T-cell (primary cell): ENCODE measurements around the gene RPL37A. TPM values are rescaled to one million over a fixed set of nuclear protein-coding genes. Genes with fewer than 3 reads are reported as not detected.

ENCODE experiments used
- ATAC-seq, 4 experiments: fragments of 200-7000 bp in 3 of 4; fragments of 150-1000 bp in 1 of 4; cut with Tn5 transposase; replicated peaks in 1 of 4; 1 replicate in 3 of 4; 2 replicates in 1 of 4; pipeline ENCODE4 v1.10.0; 2021; ENCODE audit warnings: moderate library complexity in 3 of 4, mild to moderate bottlenecking in 2 of 4, moderate number of reproducible peaks in 1 of 4
- CTCF ChIA-PET, 2 donors: fragments of 300-600 bp; sonication (Branson Sonifier 250); formaldehyde crosslinking; loops; one replicate each; lab custom pipeline; 2022; ENCODE audit warnings: antibody characterized with exemption in 2 of 2; lab: Charles Lee
- POLR2A ChIA-PET, 2 donors: fragments of 300-600 bp; sonication (Branson Sonifier 250); formaldehyde crosslinking; loops; one replicate each; lab custom pipeline; 2022; ENCODE audit warnings: antibody characterized with exemption in 2 of 2; lab: Charles Lee
- DNase-seq, 35 experiments: peaks; one replicate each; pipeline versions ENCODE4 v3.0.0 to v3.0.0-alpha.2; 2013 to 2023
- H3K27ac ChIP-seq: one replicate; pipeline ENCODE4 v1.5.1; 2013; ENCODE audit warnings: low read length
- H3K27me3 ChIP-seq, 2 experiments: replicated peaks in 1 of 2; 1 replicate in 1 of 2; 2 replicates in 1 of 2; pipeline versions ENCODE4 v1.6.1 to v1.7.0; 2013; ENCODE audit warnings: low read length in 1 of 2, mixed read lengths in 1 of 2; ENCODE audit not compliant: control insufficient read depth in 2 of 2, insufficient read depth in 2 of 2; ENCODE audit errors: extremely low read depth in 1 of 2
- H3K36me3 ChIP-seq, 2 donors: 1 replicate in 1 of 2; 2 replicates in 1 of 2; pipeline versions ENCODE4 v1.6.1 to v1.7.0; 2013; ENCODE audit warnings: low read length in 1 of 2; ENCODE audit not compliant: control insufficient read depth in 2 of 2, insufficient read depth in 1 of 2; ENCODE audit errors: extremely low read depth in 1 of 2
- H3K4me1 ChIP-seq, 2 experiments: 1 replicate in 1 of 2; 2 replicates in 1 of 2; pipeline versions ENCODE4 v1.6.1 to v1.7.0; 2013; ENCODE audit warnings: low read length in 2 of 2, mixed read lengths in 1 of 2; ENCODE audit not compliant: insufficient read depth in 2 of 2, control insufficient read depth in 1 of 2; ENCODE audit errors: extremely low read depth in 1 of 2
- H3K4me3 ChIP-seq, 2 donors: 1 replicate in 1 of 2; 2 replicates in 1 of 2; pipeline versions ENCODE4 v1.5.1 to v1.7.0; 2013; ENCODE audit warnings: mild to moderate bottlenecking in 2 of 2, low read length in 1 of 2, moderate library complexity in 1 of 2; ENCODE audit not compliant: control insufficient read depth in 1 of 2; ENCODE audit errors: extremely low read depth in 1 of 2
- H3K9me3 ChIP-seq: 2 replicates; pipeline ENCODE4 v1.7.0; 2013
- H3K27ac Mint-ChIP-seq, 2 donors: one replicate each; pipeline ENCODE4 v1.8.0; 2020 to 2021; ENCODE audit warnings: mild to moderate bottlenecking in 2 of 2, mixed read lengths in 2 of 2
- H3K27me3 Mint-ChIP-seq, 2 donors: one replicate each; pipeline ENCODE4 v1.8.0; 2021 to 2022; ENCODE audit warnings: mixed read lengths in 2 of 2
- H3K36me3 Mint-ChIP-seq: one replicate; pipeline ENCODE4 v1.8.0; 2021; ENCODE audit warnings: mixed read lengths
- H3K4me1 Mint-ChIP-seq, 3 donors: one replicate each; pipeline ENCODE4 v1.8.0; 2020 to 2022; ENCODE audit warnings: mixed read lengths in 3 of 3, mild to moderate bottlenecking in 1 of 3
- H3K4me3 Mint-ChIP-seq, 3 donors: one replicate each; pipeline ENCODE4 v1.8.0; 2020 to 2022; ENCODE audit warnings: mild to moderate bottlenecking in 3 of 3, mixed read lengths in 3 of 3, moderate library complexity in 3 of 3
- H3K9me3 Mint-ChIP-seq, 3 donors: one replicate each; pipeline ENCODE4 v1.8.0; 2020 to 2022; ENCODE audit warnings: mixed read lengths in 3 of 3
- WGBS: methylation state at CpG from one replicate; pipeline ENCODE4 v1.1.5; 2013; ENCODE audit warnings: missing lambda C conversion rate; ENCODE audit not compliant: insufficient coverage; 5-methylcytosine and 5-hydroxymethylcytosine counted together
- total RNA-seq, 35 experiments: library from RNA in 6 of 35; stranded (reverse) in 6 of 35; fragments of 120-200 nt in 1 of 35; gene quantifications; one replicate each; pipeline versions ENCODE4 v1.2.1 to v1.2.4 and lab custom pipeline; 2013 to 2026

RPL37A gene
- total RNA-seq, 5 donors from 2014 or later (not counting 1 experiment from before 2014, with no cell fraction given) = 3,102 to 3,715 (median 3,468) TPM

DNA sequence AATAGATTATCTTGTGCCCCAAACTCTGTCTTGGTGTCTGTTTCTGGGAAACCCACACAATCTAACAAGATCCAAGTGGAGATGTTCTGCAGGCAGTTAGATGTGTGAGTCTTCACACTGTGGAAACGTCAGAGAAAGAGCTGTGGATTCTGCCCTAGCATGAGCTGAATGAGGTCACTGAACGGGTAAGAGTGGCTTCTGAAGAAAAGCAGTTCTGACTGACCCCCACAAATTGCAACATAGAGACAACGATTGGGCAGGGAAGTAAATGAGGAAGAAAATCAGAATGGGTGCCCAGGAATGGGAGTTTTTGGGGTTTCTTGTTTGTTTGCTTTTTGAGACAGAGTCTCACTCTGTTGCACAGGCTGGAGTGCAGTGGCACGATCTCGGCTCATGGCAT, 12.9 kb upstream of the RPL37A start:
- DNase-seq (no peak), ATAC-seq (no peak)
- no peak overlapping the region for H3K27ac ChIP-seq
- peaks cover 0 to 5% (median 2%) of the 10 kb centered on the region in 3 donors for H3K4me1 Mint-ChIP-seq
- no peak overlapping the region for H3K4me3 Mint-ChIP-seq
- no peaks in the 10 kb centered on the region for H3K9me3 ChIP-seq
- H3K4me1 ChIP-seq = peaks cover 0 to 3% of the 10 kb centered on the region in 2 experiments
- H3K27ac Mint-ChIP-seq = peak overlapping the region in 1 of 2 donors; percentile 6
- no peaks in the 10 kb centered on the region for H3K9me3 Mint-ChIP-seq
- H3K4me3 ChIP-seq = no peak overlapping the region
- H3K27me3 Mint-ChIP-seq = no peaks in the 10 kb centered on the region
- POLR2A ChIA-PET = no interaction called here
- CTCF ChIA-PET = no interaction called here
- no peaks in the 10 kb centered on the region for H3K27me3 ChIP-seq
- H3K36me3 ChIP-seq = peaks cover 0 to 11% of the 10 kb centered on the region in 2 donors
- H3K36me3 Mint-ChIP-seq = peaks cover 15% of the 10 kb centered on the region
- 60% methylated on average over 1 of the region's 5 CpGs for WGBS

DNA sequence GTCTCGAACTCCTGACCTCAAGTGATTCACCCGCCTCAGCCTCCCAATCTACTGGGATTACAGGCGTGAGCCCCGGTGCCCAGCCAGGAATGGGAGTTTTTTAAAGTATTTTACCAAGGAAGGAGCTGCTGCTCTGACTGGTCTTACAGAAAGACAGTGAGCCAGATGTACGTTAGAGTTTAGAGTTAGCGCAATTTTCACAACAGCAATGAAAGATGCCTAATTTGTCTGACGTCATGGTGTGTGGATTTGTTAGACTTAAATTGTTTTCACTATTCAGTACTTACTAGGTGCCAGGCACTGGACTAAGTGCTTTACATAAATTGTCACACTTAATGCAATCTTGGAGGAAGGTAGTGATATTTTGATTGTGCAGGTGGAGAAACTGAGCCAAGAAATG, 12.4 kb upstream of the RPL37A start:
- ChIA-PET POLR2A (no interaction called here), CTCF (no interaction called here)
- Histone ChIP-seq H3K36me3 (peaks cover 0 to 10% of the 10 kb centered on the region in 2 donors), H3K4me3 (no peak overlapping the region), H3K27ac (no peak overlapping the region), H3K27me3 (no peaks in the 10 kb centered on the region), H3K9me3 (no peaks in the 10 kb centered on the region), H3K4me1 (peaks cover 0 to 3% of the 10 kb centered on the region in 2 experiments)
- Mint-ChIP-seq H3K36me3 (peaks cover 13% of the 10 kb centered on the region), H3K27me3 (no peaks in the 10 kb centered on the region), H3K4me1 (peaks cover 0 to 5% (median 2%) of the 10 kb centered on the region in 3 donors), H3K4me3 (no peak overlapping the region), H3K9me3 (no peaks in the 10 kb centered on the region), H3K27ac (no peak overlapping the region)
- DNase-seq (no peak), ATAC-seq (no peak)
- WGBS = 100% methylated on average over 1 of the region's 7 CpGs

DNA sequence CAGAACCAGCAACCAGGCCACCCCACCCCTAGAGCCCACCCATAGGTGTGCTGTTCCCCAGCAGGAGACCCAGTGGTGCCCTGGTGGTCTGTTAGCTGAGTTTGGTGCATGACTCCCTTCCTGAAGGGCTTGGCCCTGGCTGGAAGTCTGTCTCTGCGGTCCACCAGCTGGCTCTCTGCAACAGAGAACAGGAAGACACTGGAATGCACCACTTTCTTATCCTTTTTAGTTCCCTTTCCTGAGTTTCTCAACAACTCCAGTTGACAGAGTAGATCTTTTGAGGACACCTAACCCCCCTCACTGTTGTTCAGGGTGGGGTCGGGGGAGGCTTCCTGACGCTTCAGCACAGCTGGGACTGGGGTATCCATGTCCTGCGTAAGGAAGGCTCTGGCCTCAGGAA, 11.9 kb upstream of the RPL37A start:
- no peak overlapping the region for H3K27ac ChIP-seq
- 95% methylated on average over 2 of the region's 4 CpGs for WGBS
- no peaks in the 10 kb centered on the region for H3K27me3 ChIP-seq
- ATAC-seq (no peak), DNase-seq (no peak)
- no peaks in the 10 kb centered on the region for H3K9me3 Mint-ChIP-seq
- peaks cover 0 to 10% of the 10 kb centered on the region in 2 donors for H3K36me3 ChIP-seq
- no peaks in the 10 kb centered on the region for H3K27me3 Mint-ChIP-seq
- H3K4me3 ChIP-seq = no peak overlapping the region
- peaks cover 0 to 5% (median 2%) of the 10 kb centered on the region in 3 donors for H3K4me1 Mint-ChIP-seq
- peaks cover 11% of the 10 kb centered on the region for H3K36me3 Mint-ChIP-seq
- no peak overlapping the region for H3K4me3 Mint-ChIP-seq
- H3K27ac Mint-ChIP-seq = no peak overlapping the region
- ChIA-PET CTCF (no interaction called here), POLR2A (interaction anchor here in 1 of 2 donors (0.5 kb wide), 1 partner anchor 464 kb away, joined by 3 read pairs; no protein-coding TSS in a partner anchor)
- peaks cover 0 to 3% of the 10 kb centered on the region in 2 experiments for H3K4me1 ChIP-seq
- no peaks in the 10 kb centered on the region for H3K9me3 ChIP-seq

DNA sequence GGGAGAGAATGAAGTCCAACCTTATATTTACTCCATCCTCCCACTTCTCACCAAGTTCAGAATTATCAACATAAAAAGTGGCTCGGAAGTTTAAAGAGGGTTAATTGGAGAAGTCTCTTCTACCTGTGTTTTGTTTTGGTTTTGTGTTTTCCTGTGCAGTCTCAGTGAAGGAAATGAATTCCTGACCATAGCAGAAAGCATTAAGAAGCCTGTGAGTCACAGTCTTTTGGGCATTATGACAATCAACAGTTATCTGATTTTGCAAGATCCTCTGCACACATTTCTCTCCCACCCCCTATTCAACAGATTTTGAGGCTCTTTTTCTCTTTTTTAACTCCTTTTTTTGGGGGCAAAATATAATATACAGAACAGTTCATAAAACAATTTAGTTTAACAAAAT, 8.6 kb upstream of the RPL37A start:
- ChIA-PET CTCF (no interaction called here), POLR2A (no interaction called here)
- Mint-ChIP-seq H3K27ac (no peak overlapping the region), H3K4me3 (no peak overlapping the region), H3K36me3 (peaks cover 3% of the 10 kb centered on the region), H3K27me3 (no peaks in the 10 kb centered on the region), H3K9me3 (no peaks in the 10 kb centered on the region), H3K4me1 (peaks cover 0 to 8% (median 5%) of the 10 kb centered on the region in 3 donors)
- no peak for ATAC-seq
- no peaks in the 10 kb centered on the region for H3K27me3 ChIP-seq
- DNase-seq = no peak
- H3K9me3 ChIP-seq = no peaks in the 10 kb centered on the region
- H3K27ac ChIP-seq = no peak overlapping the region
- H3K36me3 ChIP-seq = no peaks in the 10 kb centered on the region
- H3K4me3 ChIP-seq = no peak overlapping the region
- peaks cover 0 to 3% of the 10 kb centered on the region in 2 experiments for H3K4me1 ChIP-seq
- no CpG with 5 or more reads among the region's 1 CpG for WGBS

DNA sequence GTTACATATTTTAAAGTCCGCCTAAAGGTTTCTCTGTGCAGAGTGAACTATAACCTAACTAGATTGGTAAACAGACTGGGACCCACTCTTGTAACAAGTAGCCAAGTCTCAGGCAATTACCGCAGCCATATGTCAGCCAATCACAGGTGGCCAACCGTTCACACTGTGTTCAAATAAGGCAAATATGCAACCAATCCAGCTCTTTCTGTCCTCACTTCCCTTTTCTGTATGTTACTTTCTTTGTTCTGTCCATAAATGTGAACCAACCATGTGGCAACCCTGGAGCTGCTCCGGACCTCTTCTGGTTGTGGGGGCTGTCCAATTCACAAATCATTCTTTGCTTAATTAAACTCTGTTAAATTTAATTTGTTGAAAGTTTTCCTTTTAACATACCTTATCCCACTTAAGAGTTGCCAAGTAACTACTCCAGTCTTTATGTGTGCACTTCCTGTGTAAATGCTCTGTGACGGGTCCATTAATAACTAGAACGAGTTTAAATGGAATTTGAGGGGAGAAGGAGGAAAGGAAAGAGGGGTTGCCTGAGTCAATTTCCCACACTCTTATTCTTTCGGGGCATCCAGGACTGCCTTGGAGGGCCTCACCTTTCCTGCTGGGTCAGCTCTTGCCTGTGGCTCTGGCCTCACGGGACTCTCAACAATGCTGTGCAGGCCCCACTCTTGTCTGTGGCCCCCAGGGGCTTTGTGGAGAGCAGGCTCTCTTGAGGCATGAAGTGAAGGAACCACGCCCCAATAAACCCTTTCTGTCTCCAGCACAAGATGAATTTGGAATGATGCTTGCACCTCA, 6.6 kb upstream of the RPL37A start:
- Mint-ChIP-seq H3K36me3 (peaks cover 3% of the 10 kb centered on the region), H3K27me3 (no peaks in the 10 kb centered on the region), H3K9me3 (no peaks in the 10 kb centered on the region), H3K4me1 (peaks cover 0 to 8% (median 5%) of the 10 kb centered on the region in 3 donors), H3K27ac (no peak overlapping the region), H3K4me3 (no peak overlapping the region)
- no peak for DNase-seq
- H3K27ac ChIP-seq = no peak overlapping the region
- H3K4me3 ChIP-seq = no peak overlapping the region
- no peak for ATAC-seq
- H3K36me3 ChIP-seq = no peaks in the 10 kb centered on the region
- H3K27me3 ChIP-seq = no peaks in the 10 kb centered on the region
- peaks cover 0 to 3% of the 10 kb centered on the region in 2 experiments for H3K4me1 ChIP-seq
- ChIA-PET CTCF (no interaction called here), POLR2A (interaction anchor here in 1 of 2 donors (0.5 to 0.7 kb wide), 2 partner anchors 9 to 164 kb away, joined by 3 read pairs; no protein-coding TSS in a partner anchor)
- H3K9me3 ChIP-seq = no peaks in the 10 kb centered on the region
- 92% methylated on average over 4 of the region's 9 CpGs for WGBS

DNA sequence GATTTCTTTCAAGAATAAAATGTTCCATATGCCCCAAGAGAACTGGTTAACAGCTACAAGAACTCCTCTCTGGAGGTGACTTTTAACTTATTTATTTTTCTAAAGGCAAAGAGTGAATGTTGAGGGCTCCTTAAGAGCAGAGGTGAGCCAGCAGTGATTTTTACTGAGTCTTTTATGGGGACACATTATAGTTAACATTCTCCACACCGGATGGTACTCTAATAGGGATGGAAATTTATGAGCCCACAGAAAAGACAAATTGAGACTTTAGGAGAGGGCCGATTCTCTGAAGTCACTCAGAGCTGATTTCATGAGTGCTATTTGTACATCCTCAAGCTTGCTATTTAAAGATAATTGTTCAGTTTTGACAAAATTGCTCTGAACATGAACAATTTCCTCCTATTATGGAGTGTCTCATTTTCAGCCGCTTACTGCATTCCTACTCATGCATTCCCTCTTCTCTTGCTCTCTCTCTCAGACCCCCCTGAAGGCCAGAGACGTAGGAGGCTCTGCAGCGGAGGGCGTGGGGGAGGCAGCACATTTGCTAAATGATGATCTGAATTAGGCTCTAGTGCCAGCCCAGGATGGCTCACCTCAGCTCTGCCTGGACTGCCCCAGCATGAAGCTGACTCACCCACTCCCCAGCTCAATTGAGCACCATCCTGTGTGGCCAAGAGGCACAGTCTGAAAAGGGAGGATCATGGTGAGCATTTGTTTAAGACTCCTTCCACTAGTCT, 5.9 kb upstream of the RPL37A start:
- ATAC-seq (no peak), DNase-seq (no peak)
- CTCF ChIA-PET = no interaction called here
- POLR2A ChIA-PET = no interaction called here
- H3K36me3 ChIP-seq = no peaks in the 10 kb centered on the region
- no peak overlapping the region for H3K27ac ChIP-seq
- Mint-ChIP-seq H3K36me3 (peaks cover 3% of the 10 kb centered on the region), H3K4me1 (peaks cover 5 to 14% (median 7%) of the 10 kb centered on the region in 3 donors), H3K9me3 (no peaks in the 10 kb centered on the region), H3K4me3 (no peak overlapping the region), H3K27ac (no peak overlapping the region), H3K27me3 (no peaks in the 10 kb centered on the region)
- 85% methylated on average over 4 of the region's 6 CpGs for WGBS
- H3K4me1 ChIP-seq = peaks cover 5% of the 10 kb centered on the region in 2 experiments
- H3K9me3 ChIP-seq = no peaks in the 10 kb centered on the region
- no peaks in the 10 kb centered on the region for H3K27me3 ChIP-seq
- no peak overlapping the region for H3K4me3 ChIP-seq
